ENCODE measurements around the gene THAP8. TPM values are rescaled to one million over a fixed set of nuclear protein-coding genes. Genes with fewer than 3 reads are reported as not detected.

The THAP8 gene
- total RNA-seq, 1 experiment from 2014 or later: 0.95 TPM

GRCh38 chr19:36006955-36007354, 47.1 kb downstream of the THAP8 start:
- ATAC-seq (no peak), DNase-seq (no peak)
- POLR2A ChIA-PET (ENCODE audit: unreplicated experiment): no interaction called here
- intact Hi-C loops (cut with micrococcal nuclease): no loop called here
- TF ChIP-seq EZH2phosphoT487 (IDR thresholded peaks at IDR 0.05; ENCODE audit: borderline replicate concordance, low read length): no peak
- no peak for TF ChIP-seq CTCF (conservative IDR thresholded peaks at IDR 0.05; ENCODE audit: low read depth, low read length)
- no peak for TF ChIP-seq EZH2 (IDR thresholded peaks at IDR 0.05; ENCODE audit: low read length, unreplicated experiment)
- Histone ChIP-seq H3K79me2 (ENCODE audit: low read length) (no peaks in the 10 kb centered on the region), H3K27ac (ENCODE audit: low read length) (no peak overlapping the region), H3K9me2 (replicated peaks; ENCODE audit: low read length) (no peaks in the 10 kb centered on the region), H2AFZ (ENCODE audit: low read length) (no peak overlapping the region), H3K9ac (ENCODE audit: low read length) (no peak overlapping the region), H4K20me1 (ENCODE audit: low read length) (no peaks in the 10 kb centered on the region), H3K36me3 (ENCODE audit: low read depth, low read length) (no peaks in the 10 kb centered on the region), H3K9me3 (ENCODE audit: low read length) (no peaks in the 10 kb centered on the region), H3K27me3 (ENCODE audit: low read length) (no peaks in the 10 kb centered on the region), H3K4me1 (ENCODE audit: insufficient read depth, low read length) (peaks cover 5% of the 10 kb centered on the region), H3K4me2 (ENCODE audit: low read length) (no peak overlapping the region), H3K4me3 (ENCODE audit: low read length) (no peak overlapping the region), H3F3A (ENCODE audit: low read length, unreplicated experiment) (no peaks in the 10 kb centered on the region)
- BruUV-seq (replicated peaks): no TSS peak
- CTCF ChIA-PET: no interaction called here

GRCh38 chr19:36003284-36003683, 50.8 kb downstream of the THAP8 start:
- Histone ChIP-seq H3F3A (ENCODE audit: low read length, unreplicated experiment) (no peaks in the 10 kb centered on the region), H3K36me3 (ENCODE audit: low read depth, low read length) (no peaks in the 10 kb centered on the region; the same call in 1 of the 2 replicates), H3K27me3 (ENCODE audit: low read length) (no peaks in the 10 kb centered on the region), H3K4me3 (ENCODE audit: low read length) (no peak overlapping the region), H3K27ac (ENCODE audit: low read length) (no peak overlapping the region), H3K4me1 (ENCODE audit: insufficient read depth, low read length) (no peaks in the 10 kb centered on the region), H3K79me2 (ENCODE audit: low read length) (peaks cover 15% of the 10 kb centered on the region), H3K9me2 (replicated peaks; ENCODE audit: low read length) (no peaks in the 10 kb centered on the region), H3K9ac (ENCODE audit: low read length) (no peak overlapping the region), H4K20me1 (ENCODE audit: low read length) (no peaks in the 10 kb centered on the region), H3K9me3 (ENCODE audit: low read length) (no peaks in the 10 kb centered on the region), H3K4me2 (ENCODE audit: low read length) (no peak overlapping the region), H2AFZ (ENCODE audit: low read length) (no peak overlapping the region)
- ChIA-PET CTCF (no interaction called here), POLR2A (ENCODE audit: unreplicated experiment) (no interaction called here)
- no peak for DNase-seq
- BruUV-seq (replicated peaks): no TSS peak
- ATAC-seq: no peak
- TF ChIP-seq EZH2phosphoT487 (IDR thresholded peaks at IDR 0.05; ENCODE audit: borderline replicate concordance, low read length) (no peak), CTCF (conservative IDR thresholded peaks at IDR 0.05; ENCODE audit: low read depth, low read length) (no peak), EZH2 (IDR thresholded peaks at IDR 0.05; ENCODE audit: low read length, unreplicated experiment) (no peak)
- intact Hi-C loops (cut with micrococcal nuclease): no loop called here

- peaks cover 3% of the 10 kb centered on the region for H3K4me1 ChIP-seq (ENCODE audit: insufficient read depth, low read length)
- no peaks in the 10 kb centered on the region; the same call in 1 of the 2 replicates for H3K36me3 ChIP-seq (ENCODE audit: low read depth, low read length)
- H4K20me1 ChIP-seq (ENCODE audit: low read length): no peaks in the 10 kb centered on the region
- H3K4me2 ChIP-seq (ENCODE audit: low read length): no peak overlapping the region
- POLR2A ChIA-PET (ENCODE audit: unreplicated experiment): no interaction called here
- no peak overlapping the region for H3K4me3 ChIP-seq (ENCODE audit: low read length)
- no peaks in the 10 kb centered on the region for H3F3A ChIP-seq (ENCODE audit: low read length, unreplicated experiment)
- TF ChIP-seq EZH2phosphoT487 (IDR thresholded peaks at IDR 0.05; ENCODE audit: borderline replicate concordance, low read length) (no peak), CTCF (conservative IDR thresholded peaks at IDR 0.05; ENCODE audit: low read depth, low read length) (no peak), EZH2 (IDR thresholded peaks at IDR 0.05; ENCODE audit: low read length, unreplicated experiment) (no peak)
- no peaks in the 10 kb centered on the region for H3K9me2 ChIP-seq (replicated peaks; ENCODE audit: low read length)
- BruUV-seq (replicated peaks): no TSS peak
- H2AFZ ChIP-seq (ENCODE audit: low read length): no peak overlapping the region
- DNase-seq (no peak), ATAC-seq (no peak)
- peaks cover 27% of the 10 kb centered on the region for H3K79me2 ChIP-seq (ENCODE audit: low read length)
- no peak overlapping the region for H3K27ac ChIP-seq (ENCODE audit: low read length)
- H3K9me3 ChIP-seq (ENCODE audit: low read length): no peaks in the 10 kb centered on the region
- H3K27me3 ChIP-seq (ENCODE audit: low read length): no peaks in the 10 kb centered on the region
- CTCF ChIA-PET: no interaction called here
- H3K9ac ChIP-seq (ENCODE audit: low read length): no peak overlapping the region
- intact Hi-C loops (cut with micrococcal nuclease): no loop called here
These were observed 52.5 kb downstream of the THAP8 start for GRCh38 chr19:36001605-36002004.

Data from PC-3 (cell line).